IPS DF 6.9 (cell line): ENCODE data around the gene ZRANB3.
"Not testable (repeated sequence)": the region's sequence is repeated elsewhere in the genome, so short reads cannot be mapped to it uniquely, and the experiment has no call there.

Experiments
- DNase-seq: peaks from one replicate; pipeline ENCODE4 v3.0.0-alpha.2; 2013; ENCODE audit warnings: low read depth, low spot score
- H3K27ac ChIP-seq: one replicate; pipeline ENCODE4 v1.5.1; 2013; ENCODE audit warnings: low read length, control low read depth
- H3K27me3 ChIP-seq: 2 replicates; pipeline ENCODE4 v1.6.1; 2013; ENCODE audit warnings: mild to moderate bottlenecking, low read length; ENCODE audit not compliant: control insufficient read depth, insufficient read depth
- H3K36me3 ChIP-seq: 2 replicates; pipeline ENCODE4 v1.6.1; 2013; ENCODE audit warnings: low read length; ENCODE audit not compliant: control insufficient read depth, insufficient read depth
- H3K4me1 ChIP-seq: 2 replicates; pipeline ENCODE4 v1.6.1; 2013; ENCODE audit warnings: low read length; ENCODE audit not compliant: control insufficient read depth, insufficient read depth
- H3K4me3 ChIP-seq: 2 replicates; pipeline ENCODE4 v1.5.1; 2013; ENCODE audit warnings: mild to moderate bottlenecking, low read length
- H3K9me3 ChIP-seq: 2 replicates; pipeline ENCODE4 v1.6.1; 2013; ENCODE audit warnings: low read length, inconsistent platforms; ENCODE audit not compliant: control insufficient read depth, insufficient read depth
- WGBS: extraction: QIAGEN DNeasy Blood & Tissue Kit; methylation state at CpG from one replicate; pipeline ENCODE4 v1.1.7; 2013; ENCODE audit warnings: mixed read lengths, missing lambda C conversion rate; ENCODE audit not compliant: insufficient read length, insufficient coverage; 5-methylcytosine and 5-hydroxymethylcytosine counted together

The ZRANB3 gene

GRCh38 chr2:135533545-135533944 is 2.5 kb upstream of the ZRANB3 start:
- not testable (repeated sequence) for H3K36me3 ChIP-seq, H3K4me3 ChIP-seq, H3K4me1 ChIP-seq, H3K27ac ChIP-seq, DNase-seq, H3K27me3 ChIP-seq, H3K9me3 ChIP-seq
- no CpG with 5 or more reads among the region's 15 CpGs for WGBS

GRCh38 chr2:135532581-135532980 is 1.6 kb upstream of the ZRANB3 start:
- Histone ChIP-seq H3K27me3 (no peaks in the 10 kb centered on the region), H3K4me3 (no peak overlapping the region), H3K9me3 (no peaks in the 10 kb centered on the region), H3K36me3 (no peaks in the 10 kb centered on the region), H3K4me1 (no peaks in the 10 kb centered on the region), H3K27ac (no peak overlapping the region)
- WGBS, result no CpG with 5 or more reads among the region's 3 CpGs
- no peak for DNase-seq

GRCh38 chr2:135531231-135532197 is 496 bp upstream of the ZRANB3 start, which contains the start of gene R3HDM1:
Gene R3HDM1 (plus strand): TSS chr2:135531484. CDS start chr2:135604846, 73,362 bp downstream.
- no peaks in the 10 kb centered on the region for H3K27me3 ChIP-seq
- H3K36me3 ChIP-seq, result no peaks in the 10 kb centered on the region
- peak; percentile 99 for DNase-seq
- peak within 1 kb of the TSS; percentile 93 for H3K4me3 ChIP-seq
- no CpG with 5 or more reads among the region's 75 CpGs for WGBS
- no peak within 1 kb of the TSS for H3K27ac ChIP-seq
- no peaks in the 10 kb centered on the region for H3K4me1 ChIP-seq
- no peaks in the 10 kb centered on the region for H3K9me3 ChIP-seq

GRCh38 chr2:135528006-135528405 is 3.0 kb downstream of the ZRANB3 start:
- Histone ChIP-seq H3K27me3 (no peaks in the 10 kb centered on the region), H3K4me3 (no peak overlapping the region), H3K4me1 (no peaks in the 10 kb centered on the region), H3K36me3 (no peaks in the 10 kb centered on the region), H3K27ac (no peak overlapping the region), H3K9me3 (no peaks in the 10 kb centered on the region)
- WGBS, result no CpG with 5 or more reads among the region's 3 CpGs
- no peak for DNase-seq

GRCh38 chr2:135525786-135526185 is 5.2 kb downstream of the ZRANB3 start:
- no peak for DNase-seq
- WGBS, result no CpG with 5 or more reads among the region's 1 CpG
- H3K9me3 ChIP-seq, result no peaks in the 10 kb centered on the region
- H3K27me3 ChIP-seq, result no peaks in the 10 kb centered on the region
- H3K27ac ChIP-seq, result no peak overlapping the region
- H3K36me3 ChIP-seq, result no peaks in the 10 kb centered on the region
- H3K4me1 ChIP-seq, result no peaks in the 10 kb centered on the region
- no peak overlapping the region for H3K4me3 ChIP-seq

GRCh38 chr2:135512099-135512498 is 18.9 kb downstream of the ZRANB3 start:
- no CpG with 5 or more reads among the region's 2 CpGs for WGBS
- Histone ChIP-seq H3K36me3 (no peaks in the 10 kb centered on the region), H3K4me3 (no peak overlapping the region), H3K4me1 (no peaks in the 10 kb centered on the region), H3K9me3 (no peaks in the 10 kb centered on the region), H3K27ac (no peak overlapping the region), H3K27me3 (no peaks in the 10 kb centered on the region)
- no peak for DNase-seq

- H3K36me3 ChIP-seq, result no peaks in the 10 kb centered on the region
- H3K4me1 ChIP-seq, result no peaks in the 10 kb centered on the region
- no CpG with 5 or more reads among the region's 5 CpGs for WGBS
- no peak overlapping the region for H3K4me3 ChIP-seq
- DNase-seq, result no peak
- H3K9me3 ChIP-seq, result no peaks in the 10 kb centered on the region
- no peak overlapping the region for H3K27ac ChIP-seq
- no peaks in the 10 kb centered on the region for H3K27me3 ChIP-seq
These were observed 20.4 kb downstream of the ZRANB3 start for GRCh38 chr2:135510577-135510976.

- Histone ChIP-seq H3K9me3 (no peaks in the 10 kb centered on the region), H3K27ac (no peak overlapping the region), H3K4me3 (no peak overlapping the region), H3K36me3 (no peaks in the 10 kb centered on the region), H3K27me3 (no peaks in the 10 kb centered on the region), H3K4me1 (no peaks in the 10 kb centered on the region)
- 100% methylated on average over 1 of the region's 1 CpG for WGBS
- DNase-seq, result no peak
These were observed 26.2 kb downstream of the ZRANB3 start for GRCh38 chr2:135504811-135505210.

GRCh38 chr2:135498588-135498987 is 32.4 kb downstream of the ZRANB3 start:
- no CpG with 5 or more reads among the region's 7 CpGs for WGBS
- H3K36me3 ChIP-seq, H3K9me3 ChIP-seq, H3K27ac ChIP-seq, DNase-seq, H3K4me3 ChIP-seq, H3K4me1 ChIP-seq, H3K27me3 ChIP-seq: not testable (repeated sequence)

GRCh38 chr2:135494917-135495316 is 36.1 kb downstream of the ZRANB3 start:
- H3K4me1 ChIP-seq, result no peaks in the 10 kb centered on the region
- no peak for DNase-seq
- no peaks in the 10 kb centered on the region for H3K9me3 ChIP-seq
- H3K4me3 ChIP-seq, result no peak overlapping the region
- no peaks in the 10 kb centered on the region for H3K36me3 ChIP-seq
- no peak overlapping the region for H3K27ac ChIP-seq
- no peaks in the 10 kb centered on the region for H3K27me3 ChIP-seq
- whole genome bisulfite sequencing, result no CpG with 5 or more reads among the region's 2 CpGs

- Histone ChIP-seq H3K9me3 (no peaks in the 10 kb centered on the region), H3K4me1 (no peaks in the 10 kb centered on the region), H3K4me3 (no peak overlapping the region), H3K27me3 (no peaks in the 10 kb centered on the region), H3K27ac (no peak overlapping the region), H3K36me3 (no peaks in the 10 kb centered on the region)
- DNase-seq, result no peak
- no CpG with 5 or more reads among the region's 1 CpG for WGBS
These were observed 36.5 kb downstream of the ZRANB3 start for GRCh38 chr2:135494503-135494902.
